A673 (cell line): Measurements from ENCODE around the gene PNRC2.

Experiments
- EZH2 ChIP-seq: fragments of 200-600 bp; sonication (generic); IDR thresholded peaks from 2 replicates; pipeline ENCODE4 v1.6.1; 2017; ENCODE audit warnings: borderline replicate concordance, low read depth, mild to moderate bottlenecking, mixed read lengths, antibody characterized with exemption, low read length; ENCODE audit not compliant: poor library complexity, severe bottlenecking
- TF ChIP-seq, protein P1 (sequence below): fragments of 300-800, 200-600 bp; sonication (generic); conservative IDR thresholded peaks from 2 replicates; pipeline ENCODE4 v1.5.1; 2017; ENCODE audit warnings: low read depth, mild to moderate bottlenecking, antibody characterized with exemption, low read length, moderate library complexity, mixed read lengths

DNA sequence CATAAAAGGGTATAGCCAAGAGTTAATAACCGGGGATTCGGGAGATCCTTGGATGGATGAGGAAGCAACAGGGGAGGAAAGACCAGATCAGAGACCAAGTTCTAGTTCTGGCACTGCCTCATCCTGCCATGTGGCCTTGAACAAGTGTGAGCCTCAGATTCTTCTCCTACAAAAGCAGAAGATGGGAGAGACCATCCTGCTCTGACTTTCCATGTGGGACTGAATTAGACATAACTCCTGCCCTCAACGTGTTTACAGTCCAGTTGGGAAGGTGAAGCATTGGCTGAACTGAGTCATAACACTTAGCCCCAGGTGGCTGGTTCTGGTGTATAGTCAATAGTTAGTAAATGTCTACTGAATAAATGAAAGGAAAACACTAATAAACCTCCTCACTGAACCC lies 34.3 kb upstream of the PNRC2 start:
- no peak for TF ChIP-seq EZH2
- TF ChIP-seq, protein P1, sequence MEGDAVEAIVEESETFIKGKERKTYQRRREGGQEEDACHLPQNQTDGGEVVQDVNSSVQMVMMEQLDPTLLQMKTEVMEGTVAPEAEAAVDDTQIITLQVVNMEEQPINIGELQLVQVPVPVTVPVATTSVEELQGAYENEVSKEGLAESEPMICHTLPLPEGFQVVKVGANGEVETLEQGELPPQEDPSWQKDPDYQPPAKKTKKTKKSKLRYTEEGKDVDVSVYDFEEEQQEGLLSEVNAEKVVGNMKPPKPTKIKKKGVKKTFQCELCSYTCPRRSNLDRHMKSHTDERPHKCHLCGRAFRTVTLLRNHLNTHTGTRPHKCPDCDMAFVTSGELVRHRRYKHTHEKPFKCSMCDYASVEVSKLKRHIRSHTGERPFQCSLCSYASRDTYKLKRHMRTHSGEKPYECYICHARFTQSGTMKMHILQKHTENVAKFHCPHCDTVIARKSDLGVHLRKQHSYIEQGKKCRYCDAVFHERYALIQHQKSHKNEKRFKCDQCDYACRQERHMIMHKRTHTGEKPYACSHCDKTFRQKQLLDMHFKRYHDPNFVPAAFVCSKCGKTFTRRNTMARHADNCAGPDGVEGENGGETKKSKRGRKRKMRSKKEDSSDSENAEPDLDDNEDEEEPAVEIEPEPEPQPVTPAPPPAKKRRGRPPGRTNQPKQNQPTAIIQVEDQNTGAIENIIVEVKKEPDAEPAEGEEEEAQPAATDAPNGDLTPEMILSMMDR, result no peak
